Endodermal cell (in vitro differentiated cells): ENCODE measurements around the gene TFEB. TPM values are rescaled to one million over a fixed set of nuclear protein-coding genes. Genes with fewer than 3 reads are reported as not detected.

Experiments used
- DNase-seq: peaks from one replicate; pipeline ENCODE4 v3.0.0-alpha.2; 2017
- H3K27ac ChIP-seq: 2 replicates; pipeline ENCODE4 v1.5.1; 2013; ENCODE audit warnings: mild to moderate bottlenecking, low read depth, low read length, moderate library complexity
- H3K27me3 ChIP-seq: 2 replicates; pipeline ENCODE4 v1.6.1; 2013; ENCODE audit warnings: mild to moderate bottlenecking, low read length, moderate library complexity; ENCODE audit not compliant: insufficient read depth, control insufficient read depth, poor library complexity, severe bottlenecking
- H3K36me3 ChIP-seq: 2 replicates; pipeline ENCODE4 v1.7.0; 2013; ENCODE audit warnings: mild to moderate bottlenecking, low read length, moderate library complexity; ENCODE audit not compliant: control insufficient read depth, insufficient read depth
- H3K4me1 ChIP-seq: one replicate; pipeline ENCODE4 v1.7.0; 2013; ENCODE audit warnings: low read length; ENCODE audit not compliant: control insufficient read depth, insufficient read depth
- H3K4me3 ChIP-seq: 2 replicates; pipeline ENCODE4 v1.5.1; 2013; ENCODE audit warnings: mild to moderate bottlenecking, low read length, moderate library complexity
- H3K9ac ChIP-seq: 2 replicates; pipeline ENCODE4 v1.6.1; 2013; ENCODE audit warnings: mild to moderate bottlenecking, low read length, moderate library complexity; ENCODE audit not compliant: poor library complexity, severe bottlenecking; ENCODE audit errors: extremely low read depth
- H3K9me3 ChIP-seq: 2 replicates; pipeline ENCODE4 v1.6.1; 2013; ENCODE audit warnings: mild to moderate bottlenecking, low read length, moderate library complexity; ENCODE audit not compliant: control insufficient read depth
- H3K27ac Mint-ChIP-seq: 2 replicates; pipeline ENCODE4 v1.8.0; 2020; ENCODE audit warnings: mixed read lengths
- H3K27me3 Mint-ChIP-seq: 2 replicates; pipeline ENCODE4 v1.8.0; 2021; ENCODE audit warnings: mild to moderate bottlenecking, mixed read lengths; ENCODE audit not compliant: insufficient read depth
- H3K36me3 Mint-ChIP-seq: 2 replicates; pipeline ENCODE4 v1.8.0; 2020; ENCODE audit warnings: low read depth, mixed read lengths
- H3K4me1 Mint-ChIP-seq: 2 replicates; pipeline ENCODE4 v1.8.0; 2020; ENCODE audit warnings: mixed read lengths
- H3K4me3 Mint-ChIP-seq: 2 replicates; pipeline ENCODE4 v1.8.0; 2020; ENCODE audit warnings: mild to moderate bottlenecking, moderate library complexity, mixed read lengths
- H3K9me3 Mint-ChIP-seq: 2 replicates; pipeline ENCODE4 v1.8.0; 2020; ENCODE audit warnings: mild to moderate bottlenecking, mixed read lengths
- CTCF ChIP-seq: fragments of 200-600 bp; sonication (generic); conservative IDR thresholded peaks from 2 replicates; pipeline ENCODE4 v1.5.0; 2021; ENCODE audit warnings: antibody characterized with exemption, mild to moderate bottlenecking
- WGBS, 2 experiments: methylation state at CpG; one replicate each; pipeline versions ENCODE4 v1.1.5 to v1.1.7; 2013; ENCODE audit warnings: missing lambda C conversion rate in 2 of 2, mixed read lengths in 1 of 2; ENCODE audit not compliant: insufficient coverage in 1 of 2, insufficient read length in 1 of 2; 5-methylcytosine and 5-hydroxymethylcytosine counted together
- total RNA-seq, 2 donors: library from RNA; stranded (reverse); fragmentation: NEBNext Ultra II Directional in 1 of 2; extraction: Animal tissue kit (Norgen Biotek cat#: 25700) in 1 of 2; gene quantifications; 2 replicates in 1 of 2; 3 replicates in 1 of 2; pipeline ENCODE4 v1.2.1, GENCODE V29; 2021

Gene TFEB
- total RNA-seq, 2 donors from 2014 or later, result 0.24 TPM; not detected in 1

- no peaks in the 10 kb centered on the region for H3K9me3 Mint-ChIP-seq
- peak overlapping the region; percentile 65 for H3K27ac Mint-ChIP-seq
- H3K9ac ChIP-seq, result no peak overlapping the region
- peaks cover 7% of the 10 kb centered on the region for H3K27me3 Mint-ChIP-seq
- H3K4me3 Mint-ChIP-seq, result no peak overlapping the region
- no peak overlapping the region for H3K4me3 ChIP-seq
- peak; percentile 48 for DNase-seq
- H3K36me3 Mint-ChIP-seq, result no peaks in the 10 kb centered on the region
- H3K27ac ChIP-seq, result no peak overlapping the region
- TF ChIP-seq CTCF, result no peak
- H3K9me3 ChIP-seq, result no peaks in the 10 kb centered on the region
- WGBS, 2 experiments, result 90 to 100% methylated on average over 2 of the region's 2 CpGs
- no peaks in the 10 kb centered on the region for H3K4me1 Mint-ChIP-seq
- peaks cover 7% of the 10 kb centered on the region for H3K4me1 ChIP-seq
- no peaks in the 10 kb centered on the region for H3K27me3 ChIP-seq
- no peaks in the 10 kb centered on the region for H3K36me3 ChIP-seq
Measured at GRCh38 chr6:41759905-41760579, 24.6 kb upstream of the TFEB start.

DNA sequence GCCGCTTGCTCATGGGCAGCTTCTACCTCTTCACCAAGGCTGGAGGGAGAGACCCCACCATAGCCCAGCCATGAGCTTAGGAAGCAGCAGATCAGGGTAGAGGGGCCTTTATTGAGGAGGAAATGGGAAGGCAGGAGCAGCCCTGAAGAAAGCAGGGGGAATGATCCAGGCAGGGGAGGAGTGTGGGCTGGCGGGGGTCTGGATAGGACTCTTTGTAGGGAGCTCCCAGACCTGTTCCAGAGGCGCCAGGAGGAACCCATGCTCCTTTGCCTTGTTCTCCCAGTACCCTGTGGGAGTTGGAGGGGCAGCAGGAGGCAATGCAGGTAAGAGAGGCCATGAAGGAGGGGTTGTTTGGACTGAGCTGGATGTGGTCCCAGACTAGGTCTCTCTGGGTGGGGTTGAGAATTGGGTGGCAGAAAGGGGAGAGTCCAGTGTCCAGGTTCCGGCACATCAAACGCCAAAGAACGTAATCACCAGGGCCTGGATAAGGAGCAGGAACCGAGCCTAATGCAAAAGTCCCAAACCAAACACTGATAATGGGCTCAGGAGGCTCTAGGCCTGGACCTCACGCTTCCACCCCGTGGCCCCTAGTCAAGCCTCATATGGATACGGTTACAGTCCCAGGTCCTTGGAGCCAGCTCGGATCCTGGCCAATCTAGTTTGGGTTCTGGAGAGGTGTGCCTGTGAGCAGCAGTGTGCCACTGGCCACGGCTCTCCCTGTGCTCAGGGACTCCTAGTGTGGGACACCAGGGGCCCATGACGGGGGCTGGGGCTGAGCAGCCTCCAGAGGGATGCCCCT, 23.9 kb upstream of the TFEB start:
- Histone ChIP-seq H3K4me3 (no peak overlapping the region), H3K27ac (no peak overlapping the region), H3K9me3 (no peaks in the 10 kb centered on the region), H3K4me1 (peaks cover 7% of the 10 kb centered on the region), H3K9ac (no peak overlapping the region), H3K27me3 (no peaks in the 10 kb centered on the region), H3K36me3 (no peaks in the 10 kb centered on the region)
- no peaks in the 10 kb centered on the region for H3K4me1 Mint-ChIP-seq
- no peaks in the 10 kb centered on the region for H3K36me3 Mint-ChIP-seq
- H3K27ac Mint-ChIP-seq, result no peak overlapping the region
- no peaks in the 10 kb centered on the region for H3K9me3 Mint-ChIP-seq
- no peak overlapping the region for H3K4me3 Mint-ChIP-seq
- H3K27me3 Mint-ChIP-seq, result peaks cover 7% of the 10 kb centered on the region
- 89 to 94% methylated on average over 4 to 13 of the region's 13 CpGs for WGBS, 2 experiments
- no peak for DNase-seq
- TF ChIP-seq CTCF, result no peak

GRCh38 chr6:41758641-41759035, 23.2 kb upstream of the TFEB start:
- Histone ChIP-seq H3K4me3 (no peak overlapping the region), H3K27me3 (peaks cover 2% of the 10 kb centered on the region), H3K4me1 (peaks cover 7% of the 10 kb centered on the region), H3K9ac (no peak overlapping the region), H3K36me3 (no peaks in the 10 kb centered on the region), H3K9me3 (no peaks in the 10 kb centered on the region), H3K27ac (no peak overlapping the region)
- no peak overlapping the region for H3K4me3 Mint-ChIP-seq
- H3K27me3 Mint-ChIP-seq, result peaks cover 11% of the 10 kb centered on the region
- H3K36me3 Mint-ChIP-seq, result no peaks in the 10 kb centered on the region
- 93 to 97% methylated on average over 6 of the region's 6 CpGs for WGBS, 2 experiments
- TF ChIP-seq CTCF, result no peak
- H3K9me3 Mint-ChIP-seq, result no peaks in the 10 kb centered on the region
- H3K4me1 Mint-ChIP-seq, result no peaks in the 10 kb centered on the region
- no peak for DNase-seq
- no peak overlapping the region for H3K27ac Mint-ChIP-seq
